SK-N-SH treated with all-trans-retinoic acid at 6 μM for 48 hours (cell line): ENCODE measurements around the gene CNTD1.
A peak's percentile ranks its signal among the peaks of the same experiment; 100 is the strongest.

ENCODE experiments used
- ATAC-seq: fragments of 200-7000 bp; cut with Tn5 transposase; 3 replicates; pipeline ENCODE4 v1.9.1; 2020; ENCODE audit warnings: mild to moderate bottlenecking, moderate library complexity
- ARNTL ChIP-seq: fragments of 450-650 bp; formaldehyde crosslinking; IDR thresholded peaks from 2 replicates; pipeline ENCODE4 v1.5.0; 2020; ENCODE audit warnings: low read depth, mild to moderate bottlenecking, moderate library complexity, borderline replicate concordance
- BACH2 ChIP-seq: fragments of 250-450 bp; sonication (Bioruptor Pico); IDR thresholded peaks from 2 replicates; pipeline ENCODE4 v1.9.0; 2021; ENCODE audit warnings: mild to moderate bottlenecking, borderline replicate concordance
- CSDC2 ChIP-seq: fragments of 250-450 bp; sonication (Bioruptor Pico); IDR thresholded peaks from 2 replicates; pipeline ENCODE4 v1.5.0; 2020; ENCODE audit warnings: mild to moderate bottlenecking, moderate library complexity
- ISL1 ChIP-seq: fragments of 250-450 bp; sonication (Bioruptor Pico); IDR thresholded peaks from 2 replicates; pipeline ENCODE4 v2.1.2; 2022; ENCODE audit warnings: mild to moderate bottlenecking, moderate library complexity
- OSR1 ChIP-seq: fragments of 250-450 bp; sonication (Bioruptor Pico); IDR thresholded peaks from 2 replicates; pipeline ENCODE4 v1.8.0; 2022; ENCODE audit warnings: moderate library complexity, mild to moderate bottlenecking, inconsistent platforms
- RARB ChIP-seq: fragments of 250-450 bp; sonication (Bioruptor Pico); IDR thresholded peaks from 2 replicates; pipeline ENCODE4 v1.8.0; 2021; ENCODE audit warnings: mild to moderate bottlenecking, moderate library complexity
- SNAI2 ChIP-seq: fragments of 250-450 bp; sonication (Bioruptor Pico); IDR thresholded peaks from 2 replicates; pipeline ENCODE4 v1.5.0; 2020; ENCODE audit warnings: mild to moderate bottlenecking, moderate library complexity
- TCF4 ChIP-seq: fragments of 250-450 bp; sonication (Bioruptor Pico); IDR thresholded peaks from 2 replicates; pipeline ENCODE4 v1.8.0; 2021; ENCODE audit warnings: mild to moderate bottlenecking, moderate library complexity, borderline replicate concordance
- TOX ChIP-seq: fragments of 250-450 bp; sonication (Bioruptor Pico); IDR thresholded peaks from 2 replicates; pipeline ENCODE4 v1.8.0; 2021; ENCODE audit warnings: mild to moderate bottlenecking, moderate library complexity, borderline replicate concordance
- ZC3H10 ChIP-seq: fragments of 250-450 bp; sonication (Bioruptor Pico); IDR thresholded peaks from 2 replicates; pipeline ENCODE4 v1.5.1; 2021; ENCODE audit warnings: mild to moderate bottlenecking, moderate library complexity
- ZFP3 ChIP-seq: fragments of 250-450 bp; sonication (Bioruptor Pico); IDR thresholded peaks from 2 replicates; pipeline ENCODE4 v1.5.0; 2020; ENCODE audit warnings: mild to moderate bottlenecking, moderate library complexity
- ZFP30 ChIP-seq: fragments of 450-650 bp; formaldehyde crosslinking; IDR thresholded peaks from 2 replicates; pipeline ENCODE4 v1.5.0; 2022; ENCODE audit warnings: mild to moderate bottlenecking, moderate library complexity
- ZNF70 ChIP-seq: fragments of 450-650 bp; formaldehyde crosslinking; IDR thresholded peaks from 2 replicates; pipeline ENCODE4 v1.5.0; 2020; ENCODE audit warnings: mild to moderate bottlenecking, moderate library complexity
- TF ChIP-seq, protein P1 (sequence below): fragments of 250-450 bp; sonication (Bioruptor Pico); IDR thresholded peaks from 2 replicates; pipeline ENCODE4 v1.8.0; 2020; ENCODE audit warnings: mild to moderate bottlenecking, moderate library complexity, borderline replicate concordance
- TF ChIP-seq, protein P2 (sequence below): fragments of 250-450 bp; sonication (Bioruptor Pico); IDR thresholded peaks from 2 replicates; pipeline ENCODE4 v1.8.0; 2021; ENCODE audit warnings: low read depth, mild to moderate bottlenecking, moderate library complexity, borderline replicate concordance
- TF ChIP-seq, protein P3 (sequence below): fragments of 250-450 bp; sonication (Bioruptor Pico); IDR thresholded peaks from 2 replicates; pipeline ENCODE4 v1.5.1; 2020; ENCODE audit warnings: low read depth, mild to moderate bottlenecking, moderate library complexity

CNTD1 gene

DNA sequence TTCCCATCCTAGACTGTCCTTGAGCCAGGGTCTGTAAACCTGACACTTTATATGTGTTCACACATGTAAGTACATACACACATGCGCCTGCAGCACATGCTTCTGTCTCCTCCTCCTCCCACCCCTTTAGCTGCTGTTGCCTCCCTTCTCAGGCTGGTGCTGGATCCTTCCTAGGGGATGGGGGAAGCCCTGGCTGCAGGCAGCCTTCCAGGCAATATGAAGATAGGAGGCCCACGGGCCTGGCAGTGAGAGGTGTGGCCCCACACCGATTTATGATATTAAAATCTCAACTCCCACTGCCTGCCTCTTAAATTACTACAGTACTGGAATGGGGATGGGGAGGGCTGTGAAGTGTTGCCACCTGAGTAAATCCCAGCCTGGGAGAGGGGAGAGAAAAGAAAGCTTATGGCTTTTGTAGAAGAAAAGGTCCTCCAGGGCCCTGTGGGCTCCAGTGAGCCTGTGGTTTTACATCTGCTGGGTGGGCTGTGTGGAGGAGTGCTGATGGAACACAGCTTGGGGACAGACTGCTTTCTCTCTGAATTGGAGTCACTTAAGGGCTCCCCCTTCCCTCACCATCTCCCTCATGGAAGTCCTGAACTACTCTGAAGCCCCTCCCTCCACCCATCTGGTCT is 19.2 kb upstream of the CNTD1 start (continued):
- TF ChIP-seq ARNTL (no peak), ZC3H10 (CRISPR knock-in tag) (no peak), CSDC2 (CRISPR knock-in tag) (no peak), BACH2 (no peak), SNAI2 (CRISPR knock-in tag) (no peak), OSR1 (CRISPR knock-in tag) (no peak), RARB (CRISPR knock-in tag) (no peak), ZFP30 (CRISPR knock-in tag) (no peak)
- TF ChIP-seq, protein P1, sequence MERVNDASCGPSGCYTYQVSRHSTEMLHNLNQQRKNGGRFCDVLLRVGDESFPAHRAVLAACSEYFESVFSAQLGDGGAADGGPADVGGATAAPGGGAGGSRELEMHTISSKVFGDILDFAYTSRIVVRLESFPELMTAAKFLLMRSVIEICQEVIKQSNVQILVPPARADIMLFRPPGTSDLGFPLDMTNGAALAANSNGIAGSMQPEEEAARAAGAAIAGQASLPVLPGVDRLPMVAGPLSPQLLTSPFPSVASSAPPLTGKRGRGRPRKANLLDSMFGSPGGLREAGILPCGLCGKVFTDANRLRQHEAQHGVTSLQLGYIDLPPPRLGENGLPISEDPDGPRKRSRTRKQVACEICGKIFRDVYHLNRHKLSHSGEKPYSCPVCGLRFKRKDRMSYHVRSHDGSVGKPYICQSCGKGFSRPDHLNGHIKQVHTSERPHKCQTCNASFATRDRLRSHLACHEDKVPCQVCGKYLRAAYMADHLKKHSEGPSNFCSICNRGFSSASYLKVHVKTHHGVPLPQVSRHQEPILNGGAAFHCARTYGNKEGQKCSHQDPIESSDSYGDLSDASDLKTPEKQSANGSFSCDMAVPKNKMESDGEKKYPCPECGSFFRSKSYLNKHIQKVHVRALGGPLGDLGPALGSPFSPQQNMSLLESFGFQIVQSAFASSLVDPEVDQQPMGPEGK (CRISPR knock-in tag), result no peak

DNA sequence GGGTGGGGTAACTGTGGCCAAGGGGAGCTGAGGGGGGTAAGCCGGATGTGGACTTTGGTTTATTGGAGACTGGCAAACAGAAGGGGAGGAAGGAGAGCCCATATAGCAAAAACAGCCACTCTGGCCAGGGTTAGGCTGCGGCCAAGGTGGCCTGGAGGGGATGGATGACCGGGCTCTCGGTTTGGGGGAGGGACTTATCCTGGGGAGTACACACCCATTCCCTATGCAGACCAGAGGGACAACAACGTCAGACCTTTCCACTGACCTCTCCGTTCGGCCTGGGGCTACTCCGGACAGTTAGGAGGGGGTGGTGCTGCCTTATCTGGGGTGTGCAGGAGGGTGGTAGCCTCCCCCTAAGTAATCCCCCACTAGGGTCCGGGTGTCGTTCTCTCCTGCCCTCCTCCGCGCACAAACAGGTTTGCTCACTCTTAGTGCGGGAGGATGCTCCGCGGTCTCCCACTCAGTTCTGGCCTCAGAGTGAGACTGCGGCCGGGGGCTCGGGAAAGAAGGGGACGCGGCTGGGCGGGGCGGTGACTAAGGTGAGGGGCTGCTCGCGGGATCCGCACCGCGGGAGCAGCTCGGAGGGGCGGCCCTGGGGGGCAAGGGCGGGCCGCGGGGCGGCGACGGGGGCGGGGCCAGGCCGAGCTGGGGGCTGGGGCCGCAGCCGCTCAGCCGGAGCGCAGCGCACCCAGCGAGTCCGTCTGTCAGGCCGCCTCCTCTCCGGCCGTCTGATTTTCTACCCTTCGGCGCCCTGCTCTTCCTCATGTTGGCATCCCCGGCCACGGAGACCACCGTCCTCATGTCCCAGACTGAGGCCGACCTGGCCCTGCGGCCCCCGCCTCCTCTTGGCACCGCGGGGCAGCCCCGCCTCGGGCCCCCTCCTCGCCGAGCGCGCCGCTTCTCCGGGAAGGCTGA is 18.5 kb upstream of the CNTD1 start, which contains the start of gene WNK4:
WNK4 (plus strand) TSS at position 675 of the 915 bp plus-strand sequence; CDS start at position 764, 89 bp downstream.
- peak; percentile 72 for ATAC-seq
- TF ChIP-seq, protein P2, sequence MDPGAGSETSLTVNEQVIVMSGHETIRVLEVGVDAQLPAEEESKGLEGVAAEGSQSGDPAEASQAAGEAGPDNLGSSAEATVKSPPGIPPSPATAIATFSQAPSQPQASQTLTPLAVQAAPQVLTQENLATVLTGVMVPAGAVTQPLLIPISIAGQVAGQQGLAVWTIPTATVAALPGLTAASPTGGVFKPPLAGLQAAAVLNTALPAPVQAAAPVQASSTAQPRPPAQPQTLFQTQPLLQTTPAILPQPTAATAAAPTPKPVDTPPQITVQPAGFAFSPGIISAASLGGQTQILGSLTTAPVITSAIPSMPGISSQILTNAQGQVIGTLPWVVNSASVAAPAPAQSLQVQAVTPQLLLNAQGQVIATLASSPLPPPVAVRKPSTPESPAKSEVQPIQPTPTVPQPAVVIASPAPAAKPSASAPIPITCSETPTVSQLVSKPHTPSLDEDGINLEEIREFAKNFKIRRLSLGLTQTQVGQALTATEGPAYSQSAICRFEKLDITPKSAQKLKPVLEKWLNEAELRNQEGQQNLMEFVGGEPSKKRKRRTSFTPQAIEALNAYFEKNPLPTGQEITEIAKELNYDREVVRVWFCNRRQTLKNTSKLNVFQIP (CRISPR knock-in tag), result no peak
- TF ChIP-seq, protein P1 (CRISPR knock-in tag), result 0 out of 2 replicates have a peak, but pooled peaks have one; percentile 17
- no peak for TF ChIP-seq CSDC2 (CRISPR knock-in tag)
- no peak for TF ChIP-seq BACH2

DNA sequence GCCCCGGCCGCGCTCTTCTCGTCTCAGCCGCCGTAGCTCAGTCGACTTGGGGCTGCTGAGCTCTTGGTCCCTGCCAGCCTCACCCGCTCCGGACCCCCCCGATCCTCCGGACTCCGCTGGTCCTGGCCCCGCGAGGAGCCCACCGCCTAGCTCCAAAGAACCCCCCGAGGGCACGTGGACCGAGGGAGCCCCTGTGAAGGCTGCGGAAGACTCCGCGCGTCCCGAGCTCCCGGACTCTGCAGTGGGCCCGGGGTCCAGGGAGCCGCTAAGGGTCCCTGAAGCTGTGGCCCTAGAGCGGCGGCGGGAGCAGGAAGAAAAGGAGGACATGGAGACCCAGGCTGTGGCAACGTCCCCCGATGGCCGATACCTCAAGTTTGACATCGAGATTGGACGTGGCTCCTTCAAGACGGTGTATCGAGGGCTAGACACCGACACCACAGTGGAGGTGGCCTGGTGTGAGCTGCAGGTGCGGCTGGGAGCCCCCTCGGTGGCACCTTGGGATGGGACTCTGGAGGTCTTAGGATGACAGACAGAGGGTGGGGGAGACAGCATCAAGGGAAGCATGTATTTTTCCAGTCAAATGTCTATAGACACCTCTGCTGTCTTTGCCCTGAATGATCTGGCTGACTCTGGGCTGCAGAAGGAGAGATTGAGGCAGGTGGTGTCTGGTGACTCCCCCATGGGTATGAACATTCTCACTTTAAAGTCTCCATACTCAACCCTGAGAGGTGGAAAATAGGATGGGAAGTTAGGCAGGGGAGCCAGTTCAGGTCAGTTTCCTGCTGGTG is 17.6 kb upstream of the CNTD1 start:
- ATAC-seq, result peak; percentile 36
- no peak for TF ChIP-seq TCF4 (CRISPR knock-in tag)
- TF ChIP-seq ZNF70 (CRISPR knock-in tag), result no peak
- TF ChIP-seq ZC3H10 (CRISPR knock-in tag), result no peak
- TF ChIP-seq, protein P3, sequence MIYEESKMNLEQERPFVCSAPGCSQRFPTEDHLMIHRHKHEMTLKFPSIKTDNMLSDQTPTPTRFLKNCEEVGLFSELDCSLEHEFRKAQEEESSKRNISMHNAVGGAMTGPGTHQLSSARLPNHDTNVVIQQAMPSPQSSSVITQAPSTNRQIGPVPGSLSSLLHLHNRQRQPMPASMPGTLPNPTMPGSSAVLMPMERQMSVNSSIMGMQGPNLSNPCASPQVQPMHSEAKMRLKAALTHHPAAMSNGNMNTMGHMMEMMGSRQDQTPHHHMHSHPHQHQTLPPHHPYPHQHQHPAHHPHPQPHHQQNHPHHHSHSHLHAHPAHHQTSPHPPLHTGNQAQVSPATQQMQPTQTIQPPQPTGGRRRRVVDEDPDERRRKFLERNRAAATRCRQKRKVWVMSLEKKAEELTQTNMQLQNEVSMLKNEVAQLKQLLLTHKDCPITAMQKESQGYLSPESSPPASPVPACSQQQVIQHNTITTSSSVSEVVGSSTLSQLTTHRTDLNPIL (CRISPR knock-in tag), result no peak
- TF ChIP-seq ARNTL, result no peak
- no peak for TF ChIP-seq ZFP3 (CRISPR knock-in tag)

DNA sequence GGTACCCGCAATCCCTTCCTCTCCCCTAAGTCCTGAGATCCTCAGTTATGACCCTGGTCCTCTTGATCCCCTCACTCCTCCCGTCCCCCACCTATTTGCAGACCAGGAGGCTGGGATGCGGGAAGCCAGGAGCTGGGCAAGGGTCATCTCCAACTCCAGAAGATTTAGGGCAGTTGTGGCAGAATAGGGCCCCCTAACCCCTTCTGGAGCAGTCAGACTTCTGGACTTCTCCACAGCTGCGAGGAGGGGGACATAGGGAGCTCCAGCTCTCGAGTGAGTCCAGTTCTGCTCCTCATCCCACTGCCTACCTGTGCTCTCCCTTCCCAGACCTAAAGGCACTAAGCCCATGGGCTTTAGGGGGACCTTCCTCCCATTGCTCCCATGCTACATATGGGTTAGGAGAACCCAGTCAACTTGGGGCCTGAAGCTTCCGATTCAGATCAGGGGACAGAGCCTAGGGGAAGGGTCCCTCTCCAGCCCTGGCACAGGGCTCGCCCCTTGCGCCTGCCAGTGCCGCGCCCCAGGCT is 17.0 kb upstream of the CNTD1 start:
- TF ChIP-seq, protein P2 (CRISPR knock-in tag), result no peak
- no peak for TF ChIP-seq ISL1 (CRISPR knock-in tag)
- TF ChIP-seq OSR1 (CRISPR knock-in tag), result no peak
- no peak for TF ChIP-seq ZC3H10 (CRISPR knock-in tag)
- no peak for TF ChIP-seq RARB (CRISPR knock-in tag)
- TF ChIP-seq TOX (CRISPR knock-in tag), result no peak
- TF ChIP-seq, all 23 proteins: peak for 0
- peak; percentile 11; the same call in 2 of the 3 replicates for ATAC-seq
